HuH-7 (cell line): ENCODE measurements around the gene PDE8A.

ENCODE experiments used
- DNase-seq: peaks from one replicate; pipeline ENCODE4 v3.0.0; 2011; ENCODE audit warnings: low spot score

The PDE8A gene

DNA sequence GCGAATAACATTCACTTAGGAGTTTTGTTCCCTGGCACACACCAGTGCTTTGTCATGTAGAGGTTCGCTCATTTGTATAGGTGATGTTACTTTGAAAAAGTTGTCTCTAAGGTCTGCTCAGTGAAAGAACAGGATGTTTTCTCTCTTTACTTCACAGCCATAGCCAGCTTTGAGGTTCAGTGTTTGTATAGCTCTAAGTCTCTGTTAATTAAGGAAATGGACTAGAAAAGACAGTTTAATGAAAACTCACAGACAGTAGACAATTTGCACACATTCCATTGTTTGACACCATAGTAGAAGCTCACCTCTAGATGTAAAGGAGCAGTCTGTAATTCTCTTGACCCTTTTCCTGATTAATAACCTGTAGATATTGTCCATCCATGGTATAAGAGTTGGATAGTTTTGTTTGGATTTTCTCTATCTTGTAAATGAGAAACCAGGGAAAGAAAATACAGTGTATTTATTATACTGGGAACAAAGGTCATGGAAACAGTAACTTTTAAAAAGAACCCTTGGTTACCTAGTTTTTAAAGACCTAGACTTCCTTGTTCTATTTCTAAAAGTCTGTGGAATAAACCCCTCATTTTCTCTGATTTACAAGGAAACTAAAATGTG lies 50.4 kb downstream of the PDE8A start:
- no peak for DNase-seq

DNA sequence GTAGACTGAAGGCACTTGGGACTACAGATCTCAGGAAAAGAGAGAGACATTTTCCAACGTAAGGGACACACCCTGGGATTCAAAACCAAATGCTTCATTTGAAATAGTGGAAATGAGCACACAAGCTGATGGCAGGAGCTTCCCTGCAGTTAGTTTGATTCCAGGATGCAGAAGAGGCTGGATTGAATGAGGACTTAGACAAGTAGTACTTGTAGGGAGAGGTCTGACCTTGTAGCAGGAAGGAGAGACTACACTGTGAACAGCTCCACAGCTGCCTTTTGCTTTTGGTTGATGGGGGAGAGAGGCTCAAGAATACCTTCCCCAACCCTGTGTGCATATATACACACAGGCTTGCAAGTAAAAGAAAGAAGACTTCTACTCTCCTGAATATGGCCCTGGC lies 51.5 kb downstream of the PDE8A start:
- DNase-seq = no peak

DNA sequence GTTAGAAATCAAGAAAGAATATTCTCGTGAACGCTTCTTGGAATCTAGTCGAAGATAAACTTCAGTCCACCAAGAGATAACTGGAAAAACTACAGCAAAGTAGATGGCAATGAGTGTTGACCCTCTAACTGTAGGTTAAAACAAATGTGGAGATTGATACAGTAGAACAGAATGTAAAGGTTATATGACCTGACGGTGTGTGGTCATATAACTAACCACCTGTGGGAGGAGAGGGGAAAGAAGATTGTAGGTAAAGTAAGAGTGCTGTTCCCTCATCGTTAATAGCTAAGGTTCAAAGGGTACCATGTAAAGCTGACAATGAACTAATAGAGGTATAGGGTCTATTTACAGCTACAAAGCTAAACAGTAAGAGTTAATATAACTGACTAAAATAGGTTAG lies 52.6 kb downstream of the PDE8A start:
- no peak for DNase-seq

DNA sequence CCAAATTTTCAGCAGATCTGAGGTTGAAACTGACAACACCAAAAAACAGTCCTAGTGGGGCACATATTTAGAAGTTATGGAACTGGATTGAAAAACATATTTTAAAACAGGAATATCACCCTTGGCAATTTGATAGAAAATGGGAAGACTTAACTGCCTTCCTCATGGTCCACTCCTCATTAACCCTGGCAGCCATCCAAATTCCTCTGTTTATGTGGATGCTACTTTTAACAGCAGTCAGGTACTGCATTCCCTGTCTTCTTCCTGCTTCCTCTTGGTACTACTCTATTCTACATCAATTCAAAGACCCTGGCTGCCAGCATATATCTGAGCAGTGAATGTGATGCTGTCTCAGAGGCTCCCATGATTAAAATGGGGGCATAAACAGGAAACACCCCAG lies 54.3 kb downstream of the PDE8A start:
- no peak for DNase-seq

DNA sequence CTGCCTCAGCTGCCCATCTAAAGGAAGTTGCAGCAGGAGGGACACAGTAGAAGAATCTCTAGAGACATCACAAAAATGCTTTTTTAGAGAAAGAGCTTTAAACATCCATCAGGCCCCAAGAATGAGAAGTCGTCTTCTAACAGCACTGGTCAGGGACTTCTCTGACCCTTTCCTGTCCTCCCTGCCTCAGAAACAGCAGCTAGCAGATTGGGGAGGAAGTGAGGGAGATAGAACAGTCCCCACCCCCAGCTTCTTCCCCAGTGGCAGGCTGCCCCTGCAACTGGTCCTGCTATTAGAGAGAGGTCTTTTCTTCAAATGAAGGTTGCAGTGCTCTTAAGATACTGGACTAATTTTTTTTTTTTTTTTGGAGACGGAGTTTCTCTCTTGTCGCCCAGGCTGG lies 55.1 kb downstream of the PDE8A start:
- no peak for DNase-seq

DNA sequence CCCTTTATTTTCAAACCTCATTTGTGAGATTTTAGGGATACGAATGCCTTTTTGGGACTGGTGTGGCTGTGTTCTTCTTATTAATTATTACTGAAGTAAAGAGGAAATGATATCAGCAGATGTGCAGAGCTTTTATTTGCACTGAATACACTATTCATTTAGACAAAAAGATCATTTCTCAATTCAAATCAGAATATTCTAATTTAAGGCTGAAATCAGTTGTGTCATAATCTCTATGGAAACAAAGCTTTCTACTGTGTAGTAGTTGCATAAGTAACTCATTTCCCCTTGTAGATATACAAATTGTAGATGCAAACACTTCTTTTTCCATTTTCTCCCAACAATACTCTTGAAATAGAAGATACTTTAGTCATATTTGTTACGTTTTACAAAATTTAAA lies 56.0 kb downstream of the PDE8A start:
- DNase-seq = no peak

- no peak for DNase-seq
Observed at GRCh38 chr15:85041230-85041629, 59.6 kb downstream of the PDE8A start.

- DNase-seq = no peak
Observed at GRCh38 chr15:85044251-85044853, 62.7 kb downstream of the PDE8A start.

DNA sequence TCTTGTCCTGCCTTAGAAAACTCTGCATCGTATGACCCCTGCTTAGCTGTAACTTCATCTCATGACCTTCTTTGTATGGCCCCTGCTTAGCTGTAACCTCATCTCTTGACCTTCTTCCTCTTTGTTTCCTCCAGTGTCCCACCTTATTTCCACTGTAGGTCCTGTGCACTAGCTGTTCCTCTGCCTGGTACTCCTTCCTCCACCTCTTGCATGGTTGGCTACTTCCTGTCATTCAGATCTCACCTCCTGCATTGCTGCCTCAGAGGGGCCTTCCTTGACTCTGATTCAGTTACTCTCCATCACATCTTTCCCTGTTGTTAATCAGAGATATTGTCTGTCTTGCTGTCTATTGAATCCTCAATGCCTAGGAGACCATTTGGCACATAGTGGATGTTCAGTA lies 63.2 kb downstream of the PDE8A start:
- no peak for DNase-seq

GRCh38 chr15:85045615-85046014 lies 64.0 kb downstream of the PDE8A start:
- no peak for DNase-seq

DNA sequence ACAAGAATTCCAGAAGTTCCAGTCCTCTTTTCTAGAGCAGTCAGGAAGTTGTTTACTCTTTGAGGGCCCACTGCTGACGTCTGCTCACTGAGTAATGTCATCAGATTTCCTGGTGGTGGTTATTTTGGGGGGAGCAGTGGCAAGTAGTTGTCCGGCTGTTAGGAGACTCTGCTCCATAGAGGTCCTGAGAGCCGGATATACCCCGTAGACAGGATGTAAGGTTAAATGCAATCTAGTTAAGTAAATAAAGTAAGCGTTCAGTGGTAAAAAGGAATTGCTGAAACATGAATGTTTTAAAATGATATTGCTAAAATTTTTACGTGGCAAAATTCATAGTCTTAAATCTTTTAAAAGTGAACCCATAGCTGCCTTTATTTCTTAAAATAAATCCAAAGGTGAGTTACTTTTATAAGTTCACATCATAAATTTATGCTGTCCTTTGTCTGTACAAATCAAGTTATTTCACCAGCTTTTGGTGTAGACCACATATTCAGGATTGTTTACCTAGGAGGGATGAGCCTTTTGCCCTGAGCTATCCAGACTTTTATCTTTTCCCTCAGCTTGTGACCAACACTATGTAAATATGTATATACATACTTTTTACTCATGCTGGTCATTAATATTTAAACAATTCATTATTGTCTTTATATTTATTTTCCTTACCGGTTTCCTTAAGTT lies 65.8 kb downstream of the PDE8A start:
- peak; percentile 49 for DNase-seq

GRCh38 chr15:85048430-85048829 lies 66.8 kb downstream of the PDE8A start:
- no peak for DNase-seq

GRCh38 chr15:85049805-85050204 lies 68.1 kb downstream of the PDE8A start:
- no peak for DNase-seq

DNA sequence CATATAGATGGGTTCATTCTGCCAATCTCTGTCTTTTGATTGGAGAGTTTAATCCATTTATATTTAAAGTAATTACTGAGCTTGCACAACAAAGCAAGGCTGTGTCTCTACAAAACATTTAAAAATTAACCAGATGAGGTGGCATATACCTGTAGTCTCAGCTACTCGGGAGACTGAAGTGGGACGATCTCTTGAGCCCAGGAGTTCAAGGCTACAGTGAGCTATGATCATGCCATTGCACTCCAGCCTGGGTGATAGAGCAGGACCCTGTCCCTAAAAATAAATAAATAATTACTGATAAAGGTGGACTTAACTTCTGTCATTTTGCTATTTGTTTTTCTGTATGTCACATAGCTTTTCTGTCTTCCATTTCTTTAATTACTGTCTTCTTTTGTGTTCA lies 78.1 kb downstream of the PDE8A start:
- no peak for DNase-seq

DNA sequence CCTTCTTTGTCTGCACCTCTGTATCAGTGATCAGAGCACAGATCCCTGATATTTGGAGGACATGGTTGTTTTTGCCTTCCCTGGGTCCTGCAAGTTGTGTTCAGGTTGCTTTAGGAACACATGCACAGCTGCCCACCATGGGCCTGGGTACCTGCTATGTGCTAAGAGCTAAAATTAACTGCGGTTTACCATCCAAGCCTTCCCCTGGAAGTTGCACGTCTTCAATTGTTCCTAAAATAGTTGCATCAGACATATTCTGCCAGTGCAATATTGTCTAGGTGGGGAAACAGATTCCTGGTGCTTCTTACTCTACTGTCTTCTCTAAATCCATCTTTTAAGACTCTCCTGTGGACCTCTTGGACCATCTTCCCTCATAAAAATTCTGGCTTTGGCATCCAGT lies 80.9 kb downstream of the PDE8A start:
- no peak for DNase-seq

- no peak for DNase-seq
Observed at GRCh38 chr15:85063088-85063487, 81.4 kb downstream of the PDE8A start.

DNA sequence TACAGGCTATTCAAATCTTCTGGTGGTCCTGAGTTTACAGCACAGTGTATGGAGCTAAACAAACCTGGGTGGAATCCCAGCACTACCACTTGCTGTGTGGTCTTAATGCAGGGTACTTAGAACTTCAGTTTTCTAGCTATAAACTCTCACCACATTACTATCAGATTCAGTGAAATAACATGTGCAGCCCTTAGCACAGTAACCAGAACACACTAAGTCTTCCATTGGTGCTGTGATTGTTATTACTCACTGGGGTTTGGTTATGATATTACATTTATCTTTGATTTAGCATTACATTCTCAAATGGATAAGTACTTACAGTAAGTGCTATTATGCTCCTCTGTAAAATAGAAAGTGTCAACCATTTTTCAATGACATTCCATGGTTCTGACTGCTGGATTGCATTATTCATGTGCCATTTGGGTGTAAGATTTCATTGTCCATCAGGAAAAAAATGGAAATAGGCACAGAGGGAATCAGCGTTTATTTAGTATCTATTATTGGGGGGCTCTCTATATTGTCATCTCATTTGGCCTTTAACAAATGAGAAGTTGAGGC lies 81.9 kb downstream of the PDE8A start:
- no peak for DNase-seq

- no peak for DNase-seq
Observed at GRCh38 chr15:85064710-85065109, 83.1 kb downstream of the PDE8A start.

- DNase-seq = no peak
Observed at GRCh38 chr15:85071061-85071460, 89.4 kb downstream of the PDE8A start.

- DNase-seq = no peak
Observed at GRCh38 chr15:85071504-85071903, 89.8 kb downstream of the PDE8A start.

DNA sequence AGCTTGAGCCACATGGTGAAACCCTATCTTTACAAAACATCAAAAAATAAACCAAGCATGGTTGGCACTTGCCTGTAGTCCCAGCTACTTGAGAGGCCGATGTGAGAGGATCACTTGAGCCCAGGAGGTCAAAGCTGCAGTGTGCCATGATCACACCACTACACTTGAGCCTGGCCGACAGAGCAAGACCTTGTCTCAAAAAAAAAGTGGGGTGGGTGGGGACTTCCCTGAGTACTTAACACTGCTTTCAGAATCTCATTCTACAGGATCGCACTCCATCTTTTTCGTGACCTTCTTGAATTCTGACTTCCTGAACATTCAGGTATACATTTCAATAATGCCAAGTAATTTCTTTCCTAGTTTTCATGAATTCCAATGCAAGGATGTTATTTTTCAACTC lies 91.3 kb downstream of the PDE8A start:
- DNase-seq = no peak

DNA sequence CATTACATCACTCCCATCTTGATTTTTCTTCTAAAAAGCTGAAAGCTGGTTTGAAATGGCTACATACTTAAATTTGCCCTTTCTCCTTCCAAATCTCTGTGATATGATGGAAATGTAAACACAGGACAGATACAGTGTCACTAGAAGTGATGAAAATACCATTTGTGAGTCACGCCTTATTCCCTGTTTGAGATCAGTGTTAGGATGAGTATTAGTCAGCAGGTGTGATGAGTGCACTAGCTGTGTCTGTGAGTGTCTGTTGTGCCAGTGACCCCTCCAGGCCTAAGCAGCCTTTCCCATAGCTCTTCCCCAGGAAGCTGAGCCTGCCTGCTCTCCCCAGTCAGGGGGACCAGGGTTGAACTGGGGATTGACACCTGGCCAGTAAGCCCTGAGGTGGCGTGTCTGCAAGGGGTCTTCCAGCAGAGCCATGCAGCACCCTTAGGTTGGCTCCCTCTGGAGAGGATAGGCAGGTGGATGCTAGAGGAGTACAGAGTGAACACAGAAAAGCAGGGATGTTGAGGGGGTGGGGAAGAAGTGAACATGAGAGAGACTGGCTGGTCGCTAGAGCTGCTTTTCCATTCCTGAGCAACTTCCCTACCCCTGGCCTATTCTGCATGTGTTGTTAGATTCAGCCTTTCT lies 92.0 kb downstream of the PDE8A start:
- DNase-seq = no peak

DNA sequence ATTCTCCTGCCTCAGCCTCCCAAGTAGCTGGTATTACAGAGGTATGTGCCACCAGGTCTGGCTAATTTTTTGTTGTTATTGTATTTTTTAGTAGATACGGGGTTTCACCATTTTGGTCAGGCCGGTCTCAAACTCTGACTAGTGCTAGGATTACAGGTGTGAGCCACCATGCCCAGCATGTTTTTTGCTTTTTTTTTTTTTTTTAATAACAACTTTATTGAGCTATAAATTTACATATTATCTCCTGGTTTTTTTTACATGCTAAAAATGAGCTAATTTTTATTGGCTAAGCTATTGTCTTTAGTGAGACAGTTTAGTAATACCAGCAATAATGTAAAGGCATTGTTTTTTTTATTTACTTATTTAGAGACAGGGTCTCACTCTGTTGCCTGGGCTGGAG lies 105.2 kb downstream of the PDE8A start:
- no peak for DNase-seq
